BE2C (cell line): ENCODE results near the gene SETX.
A peak's percentile ranks its signal among the peaks of the same experiment; 100 is the strongest.
"Not testable (repeated sequence)": the region's sequence is repeated elsewhere in the genome, so short reads cannot be mapped to it uniquely, and the experiment has no call there.

Experiments
- DNase-seq: peaks from one replicate; pipeline ENCODE4 v3.0.0-alpha.2; 2020
- H3K27me3 ChIP-seq: fragments of 250-450 bp; sonication (Bioruptor Pico); 2 replicates; pipeline ENCODE4 v1.5.1; 2020; ENCODE audit warnings: mild to moderate bottlenecking
- H3K36me3 ChIP-seq: fragments of 250-450 bp; sonication (Bioruptor Pico); 2 replicates; pipeline ENCODE4 v1.5.1; 2020; ENCODE audit warnings: mild to moderate bottlenecking
- H3K4me1 ChIP-seq: fragments of 250-450 bp; sonication (Bioruptor Pico); 2 replicates; pipeline ENCODE4 v1.5.1; 2020
- H3K4me3 ChIP-seq: 2 replicates; pipeline ENCODE4 v1.5.1; 2011; ENCODE audit warnings: low read depth, low read length
- H3K9me3 ChIP-seq: fragments of 250-450 bp; sonication (Bioruptor Pico); 2 replicates; pipeline ENCODE4 v1.5.1; 2020
- CTCF ChIP-seq: IDR thresholded peaks from 2 replicates; pipeline ENCODE4 v1.5.1; 2012; ENCODE audit warnings: mild to moderate bottlenecking, low read depth, low read length

SETX gene

GRCh38 chr9:132287256-132287760 lies 67.5 kb downstream of the SETX start:
- Histone ChIP-seq H3K4me1 (no peaks in the 10 kb centered on the region; the same call in 1 of the 2 replicates), H3K36me3 (peaks cover 32% of the 10 kb centered on the region), H3K4me3 (no peak overlapping the region), H3K27me3 (no peaks in the 10 kb centered on the region), H3K9me3 (no peaks in the 10 kb centered on the region)
- DNase-seq: no peak
- no peak for TF ChIP-seq CTCF

GRCh38 chr9:132283863-132284262 lies 70.9 kb downstream of the SETX start:
- DNase-seq: no peak
- TF ChIP-seq CTCF: no peak
- Histone ChIP-seq H3K4me1 (no peaks in the 10 kb centered on the region; the same call in 1 of the 2 replicates), H3K9me3 (no peaks in the 10 kb centered on the region), H3K27me3 (no peaks in the 10 kb centered on the region), H3K4me3 (no peak overlapping the region), H3K36me3 (peaks cover 49% of the 10 kb centered on the region)

- no peak for TF ChIP-seq CTCF
- no peak for DNase-seq
- no peaks in the 10 kb centered on the region for H3K27me3 ChIP-seq
- H3K4me1 ChIP-seq: no peaks in the 10 kb centered on the region
- no peaks in the 10 kb centered on the region for H3K9me3 ChIP-seq
- no peak overlapping the region for H3K4me3 ChIP-seq
- H3K36me3 ChIP-seq: peaks cover 50% of the 10 kb centered on the region
Measured at GRCh38 chr9:132283165-132283564, 71.6 kb downstream of the SETX start.

GRCh38 chr9:132274861-132275260 lies 79.9 kb downstream of the SETX start:
- Histone ChIP-seq H3K9me3 (no peaks in the 10 kb centered on the region), H3K4me3 (no peak overlapping the region), H3K4me1 (no peaks in the 10 kb centered on the region), H3K27me3 (no peaks in the 10 kb centered on the region), H3K36me3 (peaks cover 47% of the 10 kb centered on the region)
- no peak for DNase-seq
- no peak for TF ChIP-seq CTCF

- not testable (repeated sequence) for H3K27me3 ChIP-seq, DNase-seq, H3K9me3 ChIP-seq, H3K4me3 ChIP-seq, H3K4me1 ChIP-seq
- peaks cover 35% of the 10 kb centered on the region for H3K36me3 ChIP-seq
Measured at GRCh38 chr9:132269704-132270516, 84.9 kb downstream of the SETX start.

GRCh38 chr9:132268725-132269352 lies 85.9 kb downstream of the SETX start:
- peak; percentile 78 for DNase-seq
- no peaks in the 10 kb centered on the region for H3K9me3 ChIP-seq
- peak; percentile 98 for TF ChIP-seq CTCF
- H3K27me3 ChIP-seq: no peaks in the 10 kb centered on the region
- H3K36me3 ChIP-seq: peaks cover 44% of the 10 kb centered on the region
- peaks cover 6% of the 10 kb centered on the region; the same call in 1 of the 2 replicates for H3K4me1 ChIP-seq
- no peak overlapping the region for H3K4me3 ChIP-seq
